ENCODE measurements around the gene ATAD1.
"Not testable (repeated sequence)": the region's sequence is repeated elsewhere in the genome, so short reads cannot be mapped to it uniquely, and the experiment has no call there.

Gene ATAD1

GRCh38 chr10:87817609-87818504, at the start of gene ATAD1:
Gene ATAD1, minus strand, starts transcription at chr10:87818226. Its CDS starts 3,627 bp downstream, at chr10:87814599.
- DNase-seq = peak; percentile 75

GRCh38 chr10:87867453-87867852, 49.4 kb upstream of the ATAD1 start:
- no peak for DNase-seq

DNA sequence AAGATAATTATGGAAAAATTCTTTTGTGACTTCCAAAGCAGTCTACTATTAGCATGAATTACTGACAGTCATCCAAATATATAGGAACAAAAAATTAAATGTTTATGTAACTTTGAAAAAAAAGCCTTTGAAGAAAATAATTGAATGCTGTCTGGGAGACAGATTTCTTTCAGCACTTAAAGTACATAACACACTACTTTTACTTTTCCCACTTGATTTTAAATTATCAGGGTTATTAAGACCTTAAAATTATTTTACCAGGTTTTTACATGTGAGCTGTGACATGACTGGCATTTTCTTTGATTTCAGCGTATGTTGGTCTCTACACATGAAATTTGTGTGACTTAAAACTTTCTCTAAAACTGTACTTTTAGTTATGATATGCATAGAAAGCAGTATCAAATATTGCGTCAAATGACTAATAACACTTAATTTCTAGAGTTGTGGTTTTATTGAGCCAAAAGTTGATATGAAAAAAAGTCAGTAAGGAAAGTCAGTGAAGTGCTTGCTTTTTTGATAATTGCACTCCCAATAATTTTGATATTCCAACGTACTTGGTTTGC, 48.5 kb upstream of the ATAD1 start:
- no peak for DNase-seq

- DNase-seq = no peak
These were observed 47.3 kb upstream of the ATAD1 start for GRCh38 chr10:87865241-87865881.

- no peak for DNase-seq
These were observed 46.6 kb upstream of the ATAD1 start for GRCh38 chr10:87864496-87865059.

- DNase-seq = not testable (repeated sequence)
These were observed 46.0 kb upstream of the ATAD1 start for GRCh38 chr10:87863951-87864495.

DNA sequence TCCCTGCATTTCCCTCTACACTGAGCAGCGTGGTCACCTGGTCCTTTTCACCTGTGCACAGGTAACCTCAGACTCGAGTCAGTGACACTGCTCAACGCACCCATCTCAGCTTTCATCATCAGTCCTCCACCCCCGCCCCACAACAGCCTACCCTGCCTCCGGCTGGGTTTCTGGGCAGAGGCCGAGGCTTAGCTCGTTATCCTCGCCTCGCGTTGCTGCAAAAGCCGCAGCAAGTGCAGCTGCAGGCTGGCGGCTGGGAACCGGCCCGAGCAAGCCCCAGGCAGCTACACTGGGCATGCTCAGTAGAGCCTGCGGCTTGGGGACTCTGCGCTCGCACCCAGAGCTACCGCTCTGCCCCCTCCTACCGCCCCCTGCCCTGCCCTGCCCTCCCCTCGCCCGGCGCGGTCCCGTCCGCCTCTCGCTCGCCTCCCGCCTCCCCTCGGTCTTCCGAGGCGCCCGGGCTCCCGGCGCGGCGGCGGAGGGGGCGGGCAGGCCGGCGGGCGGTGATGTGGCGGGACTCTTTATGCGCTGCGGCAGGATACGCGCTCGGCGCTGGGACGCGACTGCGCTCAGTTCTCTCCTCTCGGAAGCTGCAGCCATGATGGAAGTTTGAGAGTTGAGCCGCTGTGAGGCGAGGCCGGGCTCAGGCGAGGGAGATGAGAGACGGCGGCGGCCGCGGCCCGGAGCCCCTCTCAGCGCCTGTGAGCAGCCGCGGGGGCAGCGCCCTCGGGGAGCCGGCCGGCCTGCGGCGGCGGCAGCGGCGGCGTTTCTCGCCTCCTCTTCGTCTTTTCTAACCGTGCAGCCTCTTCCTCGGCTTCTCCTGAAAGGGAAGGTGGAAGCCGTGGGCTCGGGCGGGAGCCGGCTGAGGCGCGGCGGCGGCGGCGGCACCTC, 45.3 kb upstream of the ATAD1 start, which contains the start of the genes KLLN and PTEN:
TSS of gene KLLN (minus strand) at position 481 of the 891 bp plus-strand sequence. CDS start 1,046 bp downstream, outside the sequence.
TSS of gene PTEN (plus strand) at position 573 of the 891 bp plus-strand sequence. CDS start 845 bp downstream, outside the sequence.
- peak; percentile 86 for DNase-seq

DNA sequence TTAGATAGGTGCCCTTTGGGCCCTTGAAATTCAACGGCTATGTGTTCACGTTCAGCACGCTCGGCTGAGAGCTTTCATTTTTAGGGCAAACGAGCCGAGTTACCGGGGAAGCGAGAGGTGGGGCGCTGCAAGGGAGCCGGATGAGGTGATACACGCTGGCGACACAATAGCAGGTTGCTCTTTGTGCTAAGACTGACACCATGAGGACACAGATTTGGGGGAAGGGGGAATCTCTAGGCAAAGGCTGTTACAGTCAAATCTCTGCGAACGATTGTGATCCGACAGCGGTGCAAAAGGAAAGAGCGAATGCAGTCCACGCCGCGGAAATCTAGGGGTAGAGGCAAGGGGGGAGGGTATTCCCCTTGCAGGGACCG, 44.6 kb upstream of the ATAD1 start:
- DNase-seq = no peak

DNA sequence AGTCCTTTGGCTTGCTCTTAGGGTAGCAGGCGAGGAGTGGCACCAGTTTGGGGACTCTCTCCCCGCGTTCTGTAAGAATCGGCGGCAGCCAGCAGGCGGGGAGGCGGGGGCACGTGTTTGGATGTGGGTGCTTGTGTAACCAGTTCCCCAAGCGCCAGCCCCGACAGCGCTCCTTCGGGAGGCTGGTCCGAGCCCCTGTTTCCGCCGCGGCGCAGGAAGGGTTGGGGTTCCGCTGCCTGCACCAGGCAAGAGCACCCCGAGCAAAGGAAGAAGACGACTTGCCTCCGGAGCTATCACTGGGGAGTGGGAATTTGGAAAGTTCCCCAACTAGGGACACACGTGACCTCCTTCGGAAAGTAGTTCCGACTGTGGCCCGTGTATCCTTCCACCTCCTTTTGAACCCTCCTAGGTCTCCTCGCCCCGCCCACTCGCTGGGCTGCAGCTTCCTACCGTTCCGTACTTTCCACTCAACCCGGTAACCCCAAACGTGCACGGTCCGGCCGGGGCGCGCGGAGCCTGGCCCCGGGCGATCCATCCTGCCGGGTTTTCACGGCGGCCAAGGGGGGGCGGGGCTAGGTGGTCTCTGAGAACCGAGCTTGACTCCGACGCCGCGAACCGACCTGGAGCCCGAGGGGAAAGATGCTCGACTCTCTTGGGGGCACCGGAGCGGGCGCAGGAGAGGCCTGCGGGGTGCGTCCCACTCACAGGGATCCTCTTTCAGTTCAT, 44.1 kb upstream of the ATAD1 start:
- peak; percentile 76 for DNase-seq

- DNase-seq = no peak
These were observed 43.5 kb upstream of the ATAD1 start for GRCh38 chr10:87861566-87861952.

DNA sequence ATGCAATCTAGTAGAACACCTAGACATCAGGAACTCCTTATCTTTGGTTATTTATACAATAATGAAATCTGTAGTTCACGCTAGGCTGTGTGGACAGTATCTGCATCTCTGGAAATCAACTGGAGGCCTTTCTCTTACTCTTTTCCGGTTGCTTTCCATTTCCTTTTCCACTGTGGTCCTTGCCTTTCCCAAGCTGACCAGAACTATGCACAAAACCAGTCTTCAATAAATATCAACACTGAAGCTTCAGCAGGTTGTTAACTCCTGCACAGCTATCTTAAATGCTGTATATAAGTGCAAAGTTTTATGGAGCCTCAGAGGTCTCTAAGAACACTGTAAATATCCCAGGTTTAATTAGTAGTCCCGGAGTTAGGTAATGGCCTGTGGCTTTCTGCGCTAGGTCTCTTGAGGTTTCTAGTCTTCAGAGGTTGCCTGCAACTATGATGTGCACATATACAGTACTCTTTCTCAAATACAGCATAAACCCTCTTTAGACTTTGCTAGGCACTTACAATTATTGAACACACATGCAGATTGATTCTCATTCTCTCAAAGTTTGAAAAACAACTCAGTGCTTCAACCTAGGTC, 42.9 kb upstream of the ATAD1 start:
- DNase-seq = no peak

GRCh38 chr10:87860156-87860795, 42.2 kb upstream of the ATAD1 start:
- DNase-seq = peak; percentile 39

DNA sequence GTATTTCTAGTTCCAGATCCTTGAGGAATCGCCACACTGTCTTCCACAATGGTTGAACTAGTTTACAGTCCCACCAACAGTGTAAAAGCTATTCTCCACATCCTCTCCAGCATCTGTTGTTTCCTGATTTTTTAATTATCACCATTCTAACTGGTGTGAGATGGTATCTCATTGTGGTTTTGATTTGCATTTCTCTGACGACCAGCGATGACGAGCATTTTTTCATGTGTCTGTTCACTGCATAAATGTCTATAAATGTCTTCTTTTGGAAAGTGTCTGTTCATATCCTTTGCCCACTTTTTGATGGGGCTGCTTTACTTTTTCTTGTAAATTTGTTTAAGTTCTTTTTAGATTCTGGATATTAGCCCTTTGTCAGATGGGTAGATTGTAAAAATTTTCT, 37.6 kb upstream of the ATAD1 start:
- not testable (repeated sequence) for DNase-seq

- DNase-seq = not testable (repeated sequence)
These were observed 37.2 kb upstream of the ATAD1 start for GRCh38 chr10:87855247-87855646.

- DNase-seq = no peak
These were observed 34.1 kb upstream of the ATAD1 start for GRCh38 chr10:87852089-87852488.

DNA sequence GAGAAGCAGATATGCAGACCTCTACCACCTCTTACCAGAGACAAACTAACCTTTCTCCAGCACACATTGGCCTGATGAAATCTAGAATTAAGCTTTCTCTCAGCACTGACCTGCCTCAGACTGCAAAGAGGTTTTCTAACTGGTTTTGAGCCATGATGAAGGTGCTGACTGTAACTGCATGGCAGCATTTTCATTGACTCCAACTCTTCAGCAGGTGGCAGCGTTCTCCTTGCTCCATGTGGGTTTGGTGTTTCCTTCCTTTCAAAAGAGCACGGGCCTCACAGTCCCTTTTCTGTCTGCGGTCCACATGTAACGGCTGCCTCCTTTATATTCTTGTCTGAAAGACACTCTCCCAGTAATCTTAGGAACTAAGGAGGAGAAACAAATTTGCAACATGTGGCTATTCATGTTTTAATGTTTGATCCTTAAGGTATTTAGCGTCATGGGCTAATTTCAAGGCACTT, 32.7 kb upstream of the ATAD1 start:
- DNase-seq = peak; percentile 26

DNA sequence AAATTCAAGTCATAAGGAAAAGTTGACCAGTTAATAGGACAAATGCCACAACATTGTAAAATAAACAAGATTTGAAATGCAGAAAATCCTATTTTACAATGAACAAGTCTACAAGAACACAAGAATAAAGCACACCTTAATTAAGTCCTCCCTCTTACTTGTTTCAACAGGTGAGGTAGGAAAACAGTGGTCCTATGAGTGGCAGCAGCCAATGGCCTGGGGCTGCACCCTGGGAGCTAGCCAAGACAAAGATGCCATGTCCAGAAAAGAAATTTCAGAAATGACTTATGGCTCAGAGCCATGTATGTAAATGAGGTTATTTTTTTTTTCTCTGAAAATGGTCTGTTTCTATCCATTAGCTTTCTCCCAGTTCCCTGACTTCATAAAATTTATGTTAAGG, 31.0 kb upstream of the ATAD1 start:
- DNase-seq = no peak

- DNase-seq = no peak
These were observed 29.5 kb upstream of the ATAD1 start for GRCh38 chr10:87847550-87847949.

GRCh38 chr10:87846711-87847110, 28.7 kb upstream of the ATAD1 start:
- DNase-seq = not testable (repeated sequence)

- no peak for DNase-seq
These were observed 28.0 kb upstream of the ATAD1 start for GRCh38 chr10:87846023-87846422.

All from NCI-H2227 treated with DMSO at 0.1 percent for 48 hours (cell line).